CD14-positive monocyte (primary cell): ENCODE measurements around the gene AZIN2. TPM values are rescaled to one million over a fixed set of nuclear protein-coding genes. Genes with fewer than 3 reads are reported as not detected.

ENCODE experiments used
- DNase-seq, 3 donors: peaks; one replicate each; pipeline ENCODE4 v3.0.0-alpha.2; 2011 to 2022
- H2AFZ ChIP-seq: 2 replicates; pipeline ENCODE4 v1.6.0; 2012; ENCODE audit warnings: mild to moderate bottlenecking, low read depth, low read length, inconsistent platforms; ENCODE audit not compliant: insufficient read depth, poor library complexity, severe bottlenecking
- H3K27ac ChIP-seq, 2 donors: 1 replicate in 1 of 2; 2 replicates in 1 of 2; pipeline ENCODE4 v1.5.1; 2012 to 2013; ENCODE audit warnings: low read length in 2 of 2, control low read depth in 1 of 2, inconsistent platforms in 1 of 2, low read depth in 1 of 2, mild to moderate bottlenecking in 1 of 2
- H3K27me3 ChIP-seq, 2 donors: one replicate each; pipeline versions ENCODE4 v1.6.0 to v1.6.1; 2011 to 2013; ENCODE audit warnings: low read length in 2 of 2; ENCODE audit not compliant: control insufficient read depth in 2 of 2, insufficient read depth in 2 of 2
- H3K36me3 ChIP-seq, 2 donors: replicated peaks in 1 of 2; 1 replicate in 1 of 2; 2 replicates in 1 of 2; pipeline versions ENCODE4 v1.5.1 to v1.6.1; 2012 to 2013; ENCODE audit warnings: low read length in 2 of 2, control low read depth in 1 of 2, inconsistent platforms in 1 of 2, mild to moderate bottlenecking in 1 of 2; ENCODE audit not compliant: insufficient read depth in 2 of 2, control insufficient read depth in 1 of 2
- H3K4me1 ChIP-seq, 2 donors: 1 replicate in 1 of 2; 2 replicates in 1 of 2; pipeline versions ENCODE4 v1.5.1 to v1.6.1; 2012 to 2013; ENCODE audit warnings: low read length in 2 of 2, control low read depth in 1 of 2, inconsistent platforms in 1 of 2, mild to moderate bottlenecking in 1 of 2, moderate library complexity in 1 of 2; ENCODE audit not compliant: insufficient read depth in 2 of 2, control insufficient read depth in 1 of 2
- H3K4me2 ChIP-seq: replicated peaks from 2 replicates; pipeline ENCODE3; 2012; ENCODE audit warnings: low read length, moderate library complexity, mild to moderate bottlenecking; ENCODE audit not compliant: poor library complexity, severe bottlenecking; ENCODE audit errors: extremely low read depth
- H3K4me3 ChIP-seq, 3 experiments: fragments of 200-600 bp in 1 of 3; sonication (generic) in 1 of 3; replicated peaks in 1 of 3; 1 replicate in 2 of 3; 2 replicates in 1 of 3; pipeline ENCODE4 v1.5.1; 2011 to 2013; ENCODE audit warnings: low read length in 3 of 3, mild to moderate bottlenecking in 3 of 3, control low read depth in 2 of 3, low read depth in 2 of 3, inconsistent platforms in 1 of 3, moderate library complexity in 1 of 3
- H3K79me2 ChIP-seq: 2 replicates; pipeline ENCODE4 v1.6.0; 2012; ENCODE audit warnings: mild to moderate bottlenecking, control low read depth, inconsistent platforms, low read length, moderate library complexity; ENCODE audit not compliant: insufficient read depth
- H3K9ac ChIP-seq: 2 replicates; pipeline ENCODE4 v1.6.0; 2017; ENCODE audit warnings: low read length, mild to moderate bottlenecking; ENCODE audit not compliant: insufficient read depth, poor library complexity, severe bottlenecking
- H3K9me3 ChIP-seq, 2 donors: replicated peaks in 1 of 2; 1 replicate in 1 of 2; 2 replicates in 1 of 2; pipeline versions ENCODE4 v1.5.1 to v1.6.1; 2012 to 2013; ENCODE audit warnings: low read length in 2 of 2, control low read depth in 1 of 2; ENCODE audit not compliant: control insufficient read depth in 1 of 2, insufficient read depth in 1 of 2
- H4K20me1 ChIP-seq: 2 replicates; pipeline ENCODE4 v1.6.0; 2012; ENCODE audit warnings: mild to moderate bottlenecking, low read length, control low read depth, moderate library complexity; ENCODE audit not compliant: insufficient read depth
- H3K27ac Mint-ChIP-seq, 7 donors: one replicate each; pipeline ENCODE4 v1.8.0; 2020; ENCODE audit warnings: mild to moderate bottlenecking in 7 of 7, mixed read lengths in 7 of 7, moderate library complexity in 6 of 7, inconsistent platforms in 2 of 7
- H3K27me3 Mint-ChIP-seq, 3 donors: one replicate each; pipeline ENCODE4 v1.8.0; 2021 to 2022; ENCODE audit warnings: low read depth in 3 of 3, mild to moderate bottlenecking in 3 of 3, mixed read lengths in 3 of 3, moderate library complexity in 3 of 3, inconsistent platforms in 1 of 3
- H3K36me3 Mint-ChIP-seq, 2 donors: one replicate each; pipeline ENCODE4 v1.8.0; 2020; ENCODE audit warnings: mixed read lengths in 2 of 2, inconsistent platforms in 1 of 2, mild to moderate bottlenecking in 1 of 2
- H3K4me1 Mint-ChIP-seq: one replicate; pipeline ENCODE4 v1.8.0; 2020; ENCODE audit warnings: mild to moderate bottlenecking, mixed read lengths
- H3K4me3 Mint-ChIP-seq, 2 donors: one replicate each; pipeline ENCODE4 v1.8.0; 2020; ENCODE audit warnings: mild to moderate bottlenecking in 2 of 2, mixed read lengths in 2 of 2, moderate library complexity in 1 of 2
- H3K9me3 Mint-ChIP-seq, 7 donors: one replicate each; pipeline ENCODE4 v1.8.0; 2020 to 2022; ENCODE audit warnings: mixed read lengths in 7 of 7, mild to moderate bottlenecking in 6 of 7, moderate library complexity in 6 of 7, inconsistent platforms in 2 of 7
- CTCF ChIP-seq: fragments of 200-600 bp; IDR thresholded peaks from one replicate; pipeline ENCODE4 v1.8.0; 2022; ENCODE audit warnings: antibody characterized with exemption, mild to moderate bottlenecking
- WGBS: methylation state at CpG from one replicate; pipeline ENCODE4 v1.1.5; 2013; ENCODE audit warnings: missing lambda C conversion rate; ENCODE audit not compliant: insufficient coverage; 5-methylcytosine and 5-hydroxymethylcytosine counted together
- intact Hi-C, 2 donors: fragments of 100-400 bp; cut with micrococcal nuclease; formaldehyde crosslinking; loops; one replicate each; pipeline versions ENCODE4 v1.15.0 to v1.15.1; 2023
- polyA plus RNA-seq, 3 donors: library from polyadenylated mRNA; depleted of rRNA in 1 of 3; unstranded in 2 of 3; stranded (reverse) in 1 of 3; fragments of 300-500 nt in 2 of 3; fragments of >200 nt in 1 of 3; fragmentation: Illumina TruSeq in 2 of 3; gene quantifications; 1 replicate in 2 of 3; 2 replicates in 1 of 3; pipeline ENCODE4 v1.2.3, GENCODE V29; 2012 to 2021

The AZIN2 gene
- polyA plus RNA-seq, 3 donors: 0.03 to 0.89 TPM; not detected in 1

GRCh38 chr1:33152685-33153432 lies 71.9 kb downstream of the AZIN2 start:
- H3K4me3 ChIP-seq: no peak overlapping the region
- H3K4me3 Mint-ChIP-seq: no peak overlapping the region
- peaks cover 0 to 4% (median 0%) of the 10 kb centered on the region in 3 donors for H3K27me3 Mint-ChIP-seq
- H3K4me2 ChIP-seq: no peak overlapping the region
- peaks cover 2% of the 10 kb centered on the region for H3K4me1 Mint-ChIP-seq
- H4K20me1 ChIP-seq: no peaks in the 10 kb centered on the region
- no peaks in the 10 kb centered on the region for H3K27me3 ChIP-seq
- no peak overlapping the region for H3K27ac ChIP-seq
- H3K36me3 Mint-ChIP-seq: peaks cover 29 to 55% of the 10 kb centered on the region in 2 donors
- H2AFZ ChIP-seq: no peak overlapping the region
- no peaks in the 10 kb centered on the region for H3K79me2 ChIP-seq
- 54% methylated on average over 2 of the region's 2 CpGs for whole genome bisulfite sequencing
- no peak for TF ChIP-seq CTCF
- H3K9ac ChIP-seq: no peak overlapping the region
- no peaks in the 10 kb centered on the region for H3K4me1 ChIP-seq
- no peaks in the 10 kb centered on the region for H3K9me3 ChIP-seq
- H3K36me3 ChIP-seq: peaks cover under 1 to 32% of the 10 kb centered on the region in 2 donors
- no peak overlapping the region for H3K27ac Mint-ChIP-seq
- no peaks in the 10 kb centered on the region for H3K9me3 Mint-ChIP-seq
- intact Hi-C loops: no loop called here
- DNase-seq: no peak

GRCh38 chr1:33153650-33154049 lies 72.7 kb downstream of the AZIN2 start:
- Histone ChIP-seq H3K9me3 (no peaks in the 10 kb centered on the region), H3K4me2 (no peak overlapping the region), H3K9ac (no peak overlapping the region), H2AFZ (no peak overlapping the region), H3K4me3 (no peak overlapping the region), H3K4me1 (no peaks in the 10 kb centered on the region), H3K27me3 (no peaks in the 10 kb centered on the region), H3K36me3 (peaks cover 3 to 39% of the 10 kb centered on the region in 2 donors), H4K20me1 (no peaks in the 10 kb centered on the region), H3K79me2 (no peaks in the 10 kb centered on the region), H3K27ac (no peak overlapping the region)
- H3K36me3 Mint-ChIP-seq: peaks cover 35 to 60% of the 10 kb centered on the region in 2 donors
- peaks cover 2% of the 10 kb centered on the region for H3K4me1 Mint-ChIP-seq
- TF ChIP-seq CTCF: no peak
- no peak overlapping the region for H3K27ac Mint-ChIP-seq
- no peak overlapping the region for H3K4me3 Mint-ChIP-seq
- intact Hi-C loops: no loop called here
- no peak for DNase-seq
- WGBS: 100% methylated on average over 1 of the region's 2 CpGs
- H3K9me3 Mint-ChIP-seq: no peaks in the 10 kb centered on the region
- H3K27me3 Mint-ChIP-seq: peaks cover 0 to 4% (median 0%) of the 10 kb centered on the region in 3 donors
